ENCODE results near the gene TPSD1. TPM values are rescaled to one million over a fixed set of nuclear protein-coding genes. Genes with fewer than 3 reads are reported as not detected.

Gene TPSD1
- polyA plus RNA-seq, 2 of the 4 experiments (the other 2 are of a cell fraction), result not detected

GRCh38 chr16:1262846-1263221, 7.0 kb downstream of the TPSD1 start:
- no peak for DNase-seq (ENCODE audit: low read depth in 1 of 2, low spot score in 1 of 2)
- no peaks in the 10 kb centered on the region for H3K9me3 ChIP-seq
- ChIA-PET CTCF (interaction anchor here (1.0 to 1.9 kb wide), 2 partner anchors 27 to 38 kb away, joined by 5 to 6 read pairs; no protein-coding TSS in a partner anchor), POLR2A (no interaction called here)
- TF ChIP-seq FOXS1 (CRISPR knock-in tag; IDR thresholded peaks at IDR 0.05), result no peak
- no peak for TF ChIP-seq EP300 (IDR thresholded peaks at IDR 0.05)
- no peak for TF ChIP-seq MAFK (IDR thresholded peaks at IDR 0.05; ENCODE audit: partially characterized antibody)
- TF ChIP-seq ZC3H11A (IDR thresholded peaks at IDR 0.05), result no peak
- TF ChIP-seq ESRRA (IDR thresholded peaks at IDR 0.05; ENCODE audit: borderline replicate concordance, low read length), result no peak
- FAIRE-seq, result no peak
- H3K27ac ChIP-seq, result no peak overlapping the region
- ATAC-seq, result no peak
- no peak overlapping the region for H3K4me3 ChIP-seq
- 0 out of 3 replicates have a peak, but pooled peaks cover 5% of the 10 kb centered on the region for H3K4me1 ChIP-seq
- no peak overlapping the region for H3K4me2 ChIP-seq
- WGBS (ENCODE audit: missing lambda C conversion rate), result 83% methylated on average over 1 of the region's 9 CpGs

GRCh38 chr16:1263591-1264344, 7.9 kb downstream of the TPSD1 start:
- WGBS (ENCODE audit: missing lambda C conversion rate), result 72% methylated on average over 11 of the region's 15 CpGs
- FAIRE-seq (no peak), ATAC-seq (no peak), DNase-seq (ENCODE audit: low read depth in 1 of 2, low spot score in 1 of 2) (no peak)
- no peak overlapping the region for H3K4me3 ChIP-seq
- H3K4me1 ChIP-seq, result 0 out of 3 replicates have a peak, but pooled peaks cover 5% of the 10 kb centered on the region
- CTCF ChIA-PET, result interaction anchor here (1.0 kb wide), 1 partner anchor 37 kb away, joined by 6 read pairs; no protein-coding TSS in a partner anchor
- H3K27ac ChIP-seq, result no peak overlapping the region
- no peak overlapping the region for H3K4me2 ChIP-seq
- no peaks in the 10 kb centered on the region for H3K9me3 ChIP-seq
- TF ChIP-seq HES2 (IDR thresholded peaks at IDR 0.05) (no peak), JUN (IDR thresholded peaks at IDR 0.05) (no peak), ZSCAN20 (CRISPR knock-in tag; IDR thresholded peaks at IDR 0.05) (no peak), KDM5A (IDR thresholded peaks at IDR 0.05) (no peak), PBX3 (IDR thresholded peaks at IDR 0.05) (no peak), CHD4 (IDR thresholded peaks at IDR 0.05; ENCODE audit: borderline replicate concordance) (no peak), CEBPB (IDR thresholded peaks at IDR 0.05) (no peak), RNF2 (IDR thresholded peaks at IDR 0.05; ENCODE audit: borderline replicate concordance, low read depth) (no peak), SREBF2 (IDR thresholded peaks at IDR 0.05) (no peak), POLR2AphosphoS2 (conservative IDR thresholded peaks at IDR 0.05; ENCODE audit: low read length) (no peak), RARB (CRISPR knock-in tag; IDR thresholded peaks at IDR 0.05) (no peak), MAX (IDR thresholded peaks at IDR 0.05) (no peak), POLR2A (IDR thresholded peaks at IDR 0.05; ENCODE audit: low read length) (no peak), ZNF302 (CRISPR knock-in tag; IDR thresholded peaks at IDR 0.05) (no peak), FOXS1 (CRISPR knock-in tag; IDR thresholded peaks at IDR 0.05) (no peak), EHMT2 (IDR thresholded peaks at IDR 0.05; ENCODE audit: low read depth) (no peak), TP53 (CRISPR knock-in tag; IDR thresholded peaks at IDR 0.05) (no peak), HOXB13 (CRISPR knock-in tag; IDR thresholded peaks at IDR 0.05; ENCODE audit: low read depth) (no peak), NFE2L2 (conservative IDR thresholded peaks at IDR 0.05; ENCODE audit: low read length) (no peak)
- TF ChIP-seq, protein P1, sequence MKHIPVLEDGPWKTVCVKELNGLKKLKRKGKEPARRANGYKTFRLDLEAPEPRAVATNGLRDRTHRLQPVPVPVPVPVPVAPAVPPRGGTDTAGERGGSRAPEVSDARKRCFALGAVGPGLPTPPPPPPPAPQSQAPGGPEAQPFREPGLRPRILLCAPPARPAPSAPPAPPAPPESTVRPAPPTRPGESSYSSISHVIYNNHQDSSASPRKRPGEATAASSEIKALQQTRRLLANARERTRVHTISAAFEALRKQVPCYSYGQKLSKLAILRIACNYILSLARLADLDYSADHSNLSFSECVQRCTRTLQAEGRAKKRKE (CRISPR knock-in tag; IDR thresholded peaks at IDR 0.05; ENCODE audit: low read depth), result no peak
- POLR2A ChIA-PET, result no interaction called here

All from A549 (cell line).